BE2C (cell line): ENCODE results near the gene RARB.

Experiments used
- DNase-seq: peaks from one replicate; pipeline ENCODE4 v3.0.0-alpha.2; 2020
- H3K27me3 ChIP-seq: fragments of 250-450 bp; sonication (Bioruptor Pico); 2 replicates; pipeline ENCODE4 v1.5.1; 2020; ENCODE audit warnings: mild to moderate bottlenecking
- H3K36me3 ChIP-seq: fragments of 250-450 bp; sonication (Bioruptor Pico); 2 replicates; pipeline ENCODE4 v1.5.1; 2020; ENCODE audit warnings: mild to moderate bottlenecking
- H3K4me1 ChIP-seq: fragments of 250-450 bp; sonication (Bioruptor Pico); 2 replicates; pipeline ENCODE4 v1.5.1; 2020
- H3K4me3 ChIP-seq: 2 replicates; pipeline ENCODE4 v1.5.1; 2011; ENCODE audit warnings: low read depth, low read length
- H3K9me3 ChIP-seq: fragments of 250-450 bp; sonication (Bioruptor Pico); 2 replicates; pipeline ENCODE4 v1.5.1; 2020
- TF ChIP-seq, protein P1 (sequence below): IDR thresholded peaks from 2 replicates; pipeline ENCODE4 v1.5.1; 2012; ENCODE audit warnings: mild to moderate bottlenecking, low read depth, low read length

Gene RARB

DNA sequence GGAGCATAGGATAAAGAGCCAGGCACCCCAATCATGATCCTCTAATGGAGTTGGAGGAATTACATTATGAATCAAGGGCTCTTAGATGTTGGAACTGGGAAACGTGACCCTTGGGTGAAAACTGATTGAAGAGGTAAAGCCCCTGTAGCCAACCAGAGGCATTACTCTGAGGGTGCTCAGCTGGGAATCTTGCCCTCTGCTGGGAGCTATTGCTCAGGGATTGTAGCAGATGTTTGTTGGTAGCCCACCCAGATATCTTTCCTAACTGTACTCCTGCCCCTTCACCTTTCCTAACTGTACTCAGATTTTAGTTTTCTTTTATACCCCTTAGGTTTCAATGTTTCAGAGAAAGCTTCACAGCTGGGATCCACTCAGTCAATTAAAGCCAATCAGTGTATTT lies 74.2 kb downstream of the RARB start:
- Histone ChIP-seq H3K4me1 (no peaks in the 10 kb centered on the region), H3K4me3 (no peak overlapping the region), H3K27me3 (no peaks in the 10 kb centered on the region), H3K9me3 (no peaks in the 10 kb centered on the region), H3K36me3 (no peaks in the 10 kb centered on the region)
- no peak for DNase-seq
- TF ChIP-seq, protein P1, sequence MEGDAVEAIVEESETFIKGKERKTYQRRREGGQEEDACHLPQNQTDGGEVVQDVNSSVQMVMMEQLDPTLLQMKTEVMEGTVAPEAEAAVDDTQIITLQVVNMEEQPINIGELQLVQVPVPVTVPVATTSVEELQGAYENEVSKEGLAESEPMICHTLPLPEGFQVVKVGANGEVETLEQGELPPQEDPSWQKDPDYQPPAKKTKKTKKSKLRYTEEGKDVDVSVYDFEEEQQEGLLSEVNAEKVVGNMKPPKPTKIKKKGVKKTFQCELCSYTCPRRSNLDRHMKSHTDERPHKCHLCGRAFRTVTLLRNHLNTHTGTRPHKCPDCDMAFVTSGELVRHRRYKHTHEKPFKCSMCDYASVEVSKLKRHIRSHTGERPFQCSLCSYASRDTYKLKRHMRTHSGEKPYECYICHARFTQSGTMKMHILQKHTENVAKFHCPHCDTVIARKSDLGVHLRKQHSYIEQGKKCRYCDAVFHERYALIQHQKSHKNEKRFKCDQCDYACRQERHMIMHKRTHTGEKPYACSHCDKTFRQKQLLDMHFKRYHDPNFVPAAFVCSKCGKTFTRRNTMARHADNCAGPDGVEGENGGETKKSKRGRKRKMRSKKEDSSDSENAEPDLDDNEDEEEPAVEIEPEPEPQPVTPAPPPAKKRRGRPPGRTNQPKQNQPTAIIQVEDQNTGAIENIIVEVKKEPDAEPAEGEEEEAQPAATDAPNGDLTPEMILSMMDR: no peak

DNA sequence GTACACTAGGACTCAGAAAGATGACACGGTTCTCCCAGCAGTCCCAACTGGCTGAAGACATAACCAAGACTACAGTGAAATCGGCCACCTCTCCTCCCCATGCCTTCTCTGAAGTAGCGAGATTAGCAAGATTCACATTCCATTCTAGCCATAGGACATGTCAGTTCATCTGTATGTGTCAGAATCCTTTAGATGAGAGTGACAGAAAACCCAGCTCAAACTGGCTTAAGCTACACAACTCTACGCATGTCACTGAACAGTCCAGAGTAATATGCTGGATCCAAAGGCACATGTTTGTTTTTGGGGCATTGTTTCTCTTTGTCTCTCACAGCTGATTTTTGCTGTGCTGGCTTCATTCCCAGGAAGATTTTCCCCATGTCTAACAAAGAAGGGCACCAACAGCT lies 75.8 kb downstream of the RARB start:
- Histone ChIP-seq H3K9me3 (no peaks in the 10 kb centered on the region), H3K27me3 (no peaks in the 10 kb centered on the region), H3K4me1 (no peaks in the 10 kb centered on the region), H3K4me3 (no peak overlapping the region), H3K36me3 (no peaks in the 10 kb centered on the region)
- DNase-seq: no peak
- TF ChIP-seq, protein P1: no peak

DNA sequence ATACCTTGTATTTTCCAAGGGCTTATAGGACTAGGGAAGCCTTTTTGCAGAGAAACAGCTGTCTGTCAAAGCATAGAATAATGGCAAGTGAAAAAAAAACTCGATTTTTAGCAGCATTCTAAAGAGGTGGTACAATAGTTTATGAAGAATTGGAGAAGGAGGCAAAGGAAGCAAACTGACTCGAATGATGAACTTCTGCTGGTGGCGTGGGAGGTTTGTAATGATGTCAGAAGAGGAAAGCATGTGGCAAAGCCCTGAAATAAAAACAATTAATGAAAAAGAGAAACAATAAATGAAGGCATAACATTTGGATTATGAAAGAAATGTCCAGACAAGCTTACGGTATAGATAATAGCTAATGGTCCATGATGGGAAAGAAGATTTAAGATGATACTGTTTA lies 77.5 kb downstream of the RARB start:
- Histone ChIP-seq H3K4me3 (no peak overlapping the region), H3K9me3 (no peaks in the 10 kb centered on the region), H3K4me1 (no peaks in the 10 kb centered on the region), H3K27me3 (no peaks in the 10 kb centered on the region), H3K36me3 (no peaks in the 10 kb centered on the region)
- DNase-seq: no peak
- TF ChIP-seq, protein P1: no peak

DNA sequence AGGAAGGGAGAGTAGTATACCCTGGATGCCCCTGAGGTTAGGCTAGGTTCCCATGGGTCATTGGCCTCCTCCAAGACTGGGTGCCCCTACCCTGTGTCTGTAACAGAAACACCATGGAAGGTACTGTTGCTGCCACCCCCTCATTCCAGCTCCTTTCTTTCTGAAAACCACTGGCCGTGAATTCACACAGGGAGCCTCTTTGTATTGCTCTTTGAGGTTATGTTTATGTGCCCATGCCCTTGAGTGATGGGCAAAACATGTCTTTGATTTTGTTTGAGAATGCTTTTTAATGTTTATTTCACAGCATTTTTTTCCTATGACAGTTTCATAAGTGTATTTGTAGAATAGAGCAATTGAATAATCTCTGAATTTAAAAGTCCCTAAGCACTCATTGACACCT lies 79.7 kb downstream of the RARB start:
- DNase-seq: no peak
- no peak overlapping the region for H3K4me3 ChIP-seq
- TF ChIP-seq, protein P1: no peak

DNA sequence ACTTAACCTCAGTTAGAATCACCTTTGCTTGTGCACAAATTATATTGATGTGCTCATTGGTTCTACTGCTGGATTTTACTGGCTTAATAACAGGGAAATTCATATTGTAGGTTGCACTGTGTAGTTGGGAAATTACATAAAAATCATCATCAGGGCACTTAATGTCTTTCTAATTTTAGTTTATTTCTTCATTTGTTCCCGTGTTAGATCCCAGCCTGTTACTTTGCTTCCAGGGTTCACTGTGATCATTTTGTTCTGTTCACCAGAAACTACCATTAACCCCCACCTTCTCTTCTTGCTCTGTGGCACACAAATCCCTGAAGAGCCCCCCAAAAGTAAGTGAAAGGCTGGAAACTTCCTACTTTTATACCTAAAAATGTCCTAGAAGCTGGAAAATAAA lies 80.4 kb downstream of the RARB start:
- no peaks in the 10 kb centered on the region for H3K4me1 ChIP-seq
- DNase-seq: no peak
- H3K27me3 ChIP-seq: no peaks in the 10 kb centered on the region
- TF ChIP-seq, protein P1: no peak
- H3K36me3 ChIP-seq: no peaks in the 10 kb centered on the region
- no peaks in the 10 kb centered on the region for H3K9me3 ChIP-seq
- no peak overlapping the region for H3K4me3 ChIP-seq

More for the DNA sequence above, 79.7 kb downstream of the RARB start:
- Histone ChIP-seq H3K9me3 (no peaks in the 10 kb centered on the region), H3K4me1 (no peaks in the 10 kb centered on the region), H3K36me3 (no peaks in the 10 kb centered on the region), H3K27me3 (no peaks in the 10 kb centered on the region)

DNA sequence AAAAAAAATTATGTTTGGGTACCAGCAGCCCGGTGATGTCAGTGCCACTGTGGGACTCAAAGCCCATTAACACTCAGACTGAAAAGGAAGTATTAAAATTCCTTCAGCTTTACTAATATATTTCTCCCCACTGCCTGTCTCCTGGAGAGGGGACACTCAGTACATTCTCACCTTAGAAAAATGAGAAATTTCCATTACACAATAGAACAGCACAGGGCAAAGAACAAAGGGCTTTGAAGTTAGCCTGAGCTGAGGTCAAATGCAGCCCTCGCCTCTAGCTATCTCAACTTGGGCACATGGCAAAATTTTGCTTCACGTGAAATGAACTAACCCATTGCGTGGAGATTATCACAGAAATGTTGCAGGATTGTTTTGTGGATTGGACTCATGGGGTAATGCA lies 80.8 kb downstream of the RARB start:
- H3K9me3 ChIP-seq: no peaks in the 10 kb centered on the region
- TF ChIP-seq, protein P1: no peak
- H3K4me1 ChIP-seq: no peaks in the 10 kb centered on the region
- no peak overlapping the region for H3K4me3 ChIP-seq
- DNase-seq: no peak
- no peaks in the 10 kb centered on the region for H3K27me3 ChIP-seq
- H3K36me3 ChIP-seq: no peaks in the 10 kb centered on the region
